ENCODE data around the gene RNF135.
"Not testable (repeated sequence)": the region's sequence is repeated elsewhere in the genome, so short reads cannot be mapped to it uniquely, and the experiment has no call there.

The RNF135 gene

GRCh38 chr17:30997842-30998241 is 27.0 kb downstream of the RNF135 start:
- DNase-seq (ENCODE audit: low read depth in 1 of 2, low spot score in 1 of 2), result no peak

- no peak for DNase-seq (ENCODE audit: low read depth in 1 of 2, low spot score in 1 of 2)
These were observed 31.2 kb downstream of the RNF135 start for GRCh38 chr17:31002047-31002446.

GRCh38 chr17:31003225-31003866 is 32.5 kb downstream of the RNF135 start:
- no peak for DNase-seq (ENCODE audit: low read depth in 1 of 2, low spot score in 1 of 2)

- no peak for DNase-seq (ENCODE audit: low read depth in 1 of 2, low spot score in 1 of 2)
These were observed 33.3 kb downstream of the RNF135 start for GRCh38 chr17:31004160-31004559.

- DNase-seq (ENCODE audit: low read depth in 1 of 2, low spot score in 1 of 2), result no peak
These were observed 37.0 kb downstream of the RNF135 start for GRCh38 chr17:31007695-31008373.

GRCh38 chr17:31008374-31009041 is 37.7 kb downstream of the RNF135 start:
- DNase-seq (ENCODE audit: low read depth in 1 of 2, low spot score in 1 of 2), result peak; percentile 19 to 37

GRCh38 chr17:31009042-31009702 is 38.3 kb downstream of the RNF135 start:
- DNase-seq (ENCODE audit: low read depth in 1 of 2, low spot score in 1 of 2), result not testable (repeated sequence)

GRCh38 chr17:31010014-31010413 is 39.2 kb downstream of the RNF135 start:
- DNase-seq (ENCODE audit: low read depth in 1 of 2, low spot score in 1 of 2), result not testable (repeated sequence)

- DNase-seq (ENCODE audit: low read depth in 1 of 2, low spot score in 1 of 2), result no peak
These were observed 43.0 kb downstream of the RNF135 start for GRCh38 chr17:31013844-31014243.

- no peak for DNase-seq (ENCODE audit: low read depth in 1 of 2, low spot score in 1 of 2)
These were observed 44.8 kb downstream of the RNF135 start for GRCh38 chr17:31015639-31016038.

- DNase-seq (ENCODE audit: low read depth in 1 of 2, low spot score in 1 of 2), result no peak
These were observed 48.2 kb downstream of the RNF135 start for GRCh38 chr17:31019004-31019403.

GRCh38 chr17:31023171-31023570 is 52.3 kb downstream of the RNF135 start:
- not testable (repeated sequence) for DNase-seq (ENCODE audit: low read depth in 1 of 2, low spot score in 1 of 2)

- no peak for DNase-seq (ENCODE audit: low read depth in 1 of 2, low spot score in 1 of 2)
These were observed 61.0 kb downstream of the RNF135 start for GRCh38 chr17:31031841-31032240.

GRCh38 chr17:31035611-31036010 is 64.8 kb downstream of the RNF135 start:
- not testable (repeated sequence) for DNase-seq (ENCODE audit: low read depth in 1 of 2, low spot score in 1 of 2)

- DNase-seq (ENCODE audit: low read depth in 1 of 2, low spot score in 1 of 2), result not testable (repeated sequence)
These were observed 70.0 kb downstream of the RNF135 start for GRCh38 chr17:31040837-31041236.

- not testable (repeated sequence) for DNase-seq (ENCODE audit: low read depth in 1 of 2, low spot score in 1 of 2)
These were observed 71.5 kb downstream of the RNF135 start for GRCh38 chr17:31042378-31042777.

GRCh38 chr17:31046856-31047425 is 76.1 kb downstream of the RNF135 start:
- DNase-seq (ENCODE audit: low read depth in 1 of 2, low spot score in 1 of 2), result not testable (repeated sequence)

- DNase-seq (ENCODE audit: low read depth in 1 of 2, low spot score in 1 of 2), result no peak
These were observed 77.3 kb downstream of the RNF135 start for GRCh38 chr17:31048142-31048541.

GRCh38 chr17:31048780-31049179 is 77.9 kb downstream of the RNF135 start:
- no peak for DNase-seq (ENCODE audit: low read depth in 1 of 2, low spot score in 1 of 2)

Data from stimulated activated CD4-positive, alpha-beta T cell treated with anti-CD3 and anti-CD28 coated beads, Interleukin-15, amount 100 ng/mL, for 1 hour (primary cell).